ENCODE measurements around the gene RAB19. TPM values are rescaled to one million over a fixed set of nuclear protein-coding genes. Genes with fewer than 3 reads are reported as not detected.
A peak's percentile ranks its signal among the peaks of the same experiment; 100 is the strongest.

Gene RAB19
- total and polyA plus RNA-seq, 12 donors = not detected

GRCh38 chr7:140418653-140419052 is 14.8 kb downstream of the RAB19 start:
- intact Hi-C loops (cut with DNase I) = no loop called here
- ATAC-seq = no peak

GRCh38 chr7:140421521-140421920 is 17.7 kb downstream of the RAB19 start:
- Histone ChIP-seq H3K36me3 (peaks cover 0 to 3% (median 0%) of the 10 kb centered on the region in 9 donors), H3K4me3 (no peak overlapping the region), H3K27me3 (no peaks in the 10 kb centered on the region), H3K27ac (no peak overlapping the region), H3K4me1 (peaks cover 0 to 10% (median 0%) of the 10 kb centered on the region in 9 donors), H3K9me3 (no peaks in the 10 kb centered on the region)
- ATAC-seq (no peak), DNase-seq (no peak)
- TF ChIP-seq CTCF (IDR thresholded peaks at IDR 0.05) = no peak
- intact Hi-C loops (cut with DNase I) = no loop called here
- WGBS, 2 donors = 95 to 96% methylated on average over 2 of the region's 2 CpGs

More at GRCh38 chr7:140418653-140419052, 14.8 kb downstream of the RAB19 start:
- no peaks in the 10 kb centered on the region for H3K36me3 ChIP-seq
- no peaks in the 10 kb centered on the region for H3K4me1 ChIP-seq
- no peaks in the 10 kb centered on the region for H3K9me3 ChIP-seq
- peaks cover 0 to 11% (median 0%) of the 10 kb centered on the region in 7 donors for H3K27me3 ChIP-seq
- WGBS, 2 donors = 87 to 95% methylated on average over 4 of the region's 4 CpGs
- no peak overlapping the region for H3K27ac ChIP-seq
- no peak for DNase-seq
- H3K4me3 ChIP-seq = no peak overlapping the region
- no peak for TF ChIP-seq CTCF (IDR thresholded peaks at IDR 0.05)

GRCh38 chr7:140423501-140423900 is 19.6 kb downstream of the RAB19 start:
- WGBS, 2 donors = 94 to 97% methylated on average over 3 of the region's 3 CpGs
- Histone ChIP-seq H3K4me1 (peaks cover 0 to 10% (median 0%) of the 10 kb centered on the region in 9 donors), H3K4me3 (no peak overlapping the region), H3K27me3 (peaks cover 0 to 6% (median 0%) of the 10 kb centered on the region in 7 donors), H3K27ac (no peak overlapping the region), H3K9me3 (no peaks in the 10 kb centered on the region), H3K36me3 (peaks cover 0 to 3% (median 0%) of the 10 kb centered on the region in 9 donors)
- no peak for TF ChIP-seq CTCF (IDR thresholded peaks at IDR 0.05)
- no peak for DNase-seq
- intact Hi-C loops (cut with DNase I) = no loop called here
- no peak for ATAC-seq

GRCh38 chr7:140425718-140426117 is 21.9 kb downstream of the RAB19 start:
- intact Hi-C loops (cut with DNase I) = no loop called here
- ATAC-seq (peak in 5 of 8 donors; percentile 28 to 59 (median 54)), DNase-seq (no peak)
- Histone ChIP-seq H3K4me1 (peaks cover 0 to 10% (median 0%) of the 10 kb centered on the region in 9 donors), H3K36me3 (peaks cover 0 to 3% (median 0%) of the 10 kb centered on the region in 9 donors), H3K9me3 (no peaks in the 10 kb centered on the region), H3K27me3 (peaks cover 0 to 9% (median 0%) of the 10 kb centered on the region in 7 donors), H3K4me3 (no peak overlapping the region), H3K27ac (no peak overlapping the region)
- WGBS, 2 donors = 44 to 59% methylated on average over 12 of the region's 12 CpGs
- no peak for TF ChIP-seq CTCF (IDR thresholded peaks at IDR 0.05)

Data from heart right ventricle (tissue), 16 donors.